ENCODE measurements around the gene RSBN1L. TPM values are rescaled to one million over a fixed set of nuclear protein-coding genes. Genes with fewer than 3 reads are reported as not detected.

Gene RSBN1L
- total RNA-seq, 1 donor: 14.3 TPM

DNA sequence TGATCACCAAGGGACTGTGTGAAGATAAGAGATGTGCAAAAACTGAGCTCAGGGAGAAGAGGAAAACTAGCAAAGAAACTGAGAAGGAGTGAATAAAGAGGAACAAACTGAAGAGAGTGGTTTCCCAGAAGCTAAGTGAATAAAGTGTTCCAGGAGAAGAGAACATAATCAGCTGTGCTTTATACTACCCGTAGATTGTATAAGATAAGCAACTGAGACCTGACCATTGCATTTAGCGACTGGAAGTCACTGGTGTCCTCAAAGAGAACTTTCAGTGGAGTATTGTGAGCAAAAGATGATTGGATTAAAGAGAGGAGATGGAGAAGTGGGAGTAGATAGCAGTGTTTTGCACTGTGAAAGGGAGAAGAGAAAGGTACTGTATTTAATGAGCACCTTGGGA lies 116.9 kb downstream of the RSBN1L start:
- peaks cover 11% of the 10 kb centered on the region for H3K4me1 ChIP-seq (ENCODE audit: insufficient read depth, low read length)
- H3K9me3 ChIP-seq (ENCODE audit: low read depth, low read length): peaks cover 14% of the 10 kb centered on the region
- H3K4me3 ChIP-seq (ENCODE audit: low read length): no peak overlapping the region
- no peaks in the 10 kb centered on the region for H3K27me3 ChIP-seq (ENCODE audit: insufficient read depth, low read length)

DNA sequence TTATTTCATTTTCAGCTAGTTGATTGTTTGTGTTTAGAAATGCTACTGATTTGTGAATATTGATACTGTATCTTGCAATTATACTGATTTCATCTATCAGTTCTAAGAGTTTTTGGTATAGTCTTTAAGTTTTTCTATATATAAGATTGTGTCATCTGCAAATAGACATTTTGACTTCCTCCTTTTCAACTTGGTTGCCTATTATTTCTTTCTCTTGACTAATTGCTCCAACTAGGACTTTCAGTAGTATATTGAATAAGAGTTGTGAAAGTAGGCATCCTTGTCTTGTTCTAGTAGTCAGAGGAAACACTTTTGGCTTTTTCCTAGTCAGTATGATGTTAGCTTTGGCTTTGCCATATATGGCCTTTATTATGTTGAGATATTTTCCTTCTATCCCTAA lies 122.8 kb downstream of the RSBN1L start:
- H3K4me3 ChIP-seq (ENCODE audit: low read length): no peak overlapping the region
- peaks cover 39% of the 10 kb centered on the region for H3K9me3 ChIP-seq (ENCODE audit: low read depth, low read length)
- H3K4me1 ChIP-seq (ENCODE audit: insufficient read depth, low read length): peaks cover 17% of the 10 kb centered on the region
- H3K27me3 ChIP-seq (ENCODE audit: insufficient read depth, low read length): no peaks in the 10 kb centered on the region

DNA sequence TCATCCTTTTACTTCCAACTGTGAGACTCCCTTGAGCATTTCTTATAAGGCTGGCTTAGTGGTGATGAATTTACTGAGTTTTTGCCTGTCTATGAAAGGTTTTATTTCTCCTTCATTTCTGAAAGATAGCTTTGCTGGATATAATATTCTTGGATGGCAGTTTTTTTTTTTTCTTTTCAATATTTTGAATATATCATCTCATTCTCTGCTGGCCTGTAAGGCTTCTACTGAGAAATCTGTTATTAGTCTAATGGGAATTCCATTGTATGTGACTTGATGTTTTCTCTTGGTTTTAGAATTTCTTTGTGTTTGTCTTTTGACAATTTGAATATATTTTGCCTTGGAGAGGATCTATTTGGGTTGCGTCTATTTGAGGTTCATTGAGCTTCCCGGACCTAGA lies 124.7 kb downstream of the RSBN1L start:
- Histone ChIP-seq H3K9me3 (ENCODE audit: low read depth, low read length) (peaks cover 41% of the 10 kb centered on the region), H3K27me3 (ENCODE audit: insufficient read depth, low read length) (no peaks in the 10 kb centered on the region), H3K4me1 (ENCODE audit: insufficient read depth, low read length) (peaks cover 27% of the 10 kb centered on the region), H3K4me3 (ENCODE audit: low read length) (no peak overlapping the region)

DNA sequence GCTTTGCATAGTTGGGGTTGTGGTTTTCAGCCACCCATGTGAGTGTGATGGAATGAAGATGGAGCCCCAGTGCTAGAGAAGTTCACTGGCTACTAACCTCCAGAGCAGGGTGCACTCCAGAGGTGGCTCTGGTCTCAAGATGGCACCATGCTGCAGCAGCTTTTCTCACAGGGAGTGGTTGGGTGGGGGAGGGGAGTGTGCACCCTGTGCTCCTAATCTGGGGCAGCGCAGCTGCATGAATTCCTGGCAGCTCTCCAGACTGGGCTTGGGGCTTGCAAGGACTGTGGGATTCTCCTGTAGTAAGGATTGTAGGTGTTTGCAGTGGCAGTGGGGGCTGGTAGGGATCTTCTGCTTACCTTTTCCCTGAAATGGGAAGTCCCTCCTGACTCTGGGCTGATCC lies 126.0 kb downstream of the RSBN1L start:
- no peak overlapping the region for H3K4me3 ChIP-seq (ENCODE audit: low read length)
- H3K4me1 ChIP-seq (ENCODE audit: insufficient read depth, low read length): peaks cover 28% of the 10 kb centered on the region
- H3K9me3 ChIP-seq (ENCODE audit: low read depth, low read length): peaks cover 41% of the 10 kb centered on the region
- no peaks in the 10 kb centered on the region for H3K27me3 ChIP-seq (ENCODE audit: insufficient read depth, low read length)

GRCh38 chr7:77823787-77824186 lies 127.5 kb downstream of the RSBN1L start:
- H3K4me3 ChIP-seq (ENCODE audit: low read length): no peak overlapping the region
- peaks cover 34% of the 10 kb centered on the region for H3K4me1 ChIP-seq (ENCODE audit: insufficient read depth, low read length)
- no peaks in the 10 kb centered on the region for H3K27me3 ChIP-seq (ENCODE audit: insufficient read depth, low read length)
- peaks cover 34% of the 10 kb centered on the region for H3K9me3 ChIP-seq (ENCODE audit: low read depth, low read length)

DNA sequence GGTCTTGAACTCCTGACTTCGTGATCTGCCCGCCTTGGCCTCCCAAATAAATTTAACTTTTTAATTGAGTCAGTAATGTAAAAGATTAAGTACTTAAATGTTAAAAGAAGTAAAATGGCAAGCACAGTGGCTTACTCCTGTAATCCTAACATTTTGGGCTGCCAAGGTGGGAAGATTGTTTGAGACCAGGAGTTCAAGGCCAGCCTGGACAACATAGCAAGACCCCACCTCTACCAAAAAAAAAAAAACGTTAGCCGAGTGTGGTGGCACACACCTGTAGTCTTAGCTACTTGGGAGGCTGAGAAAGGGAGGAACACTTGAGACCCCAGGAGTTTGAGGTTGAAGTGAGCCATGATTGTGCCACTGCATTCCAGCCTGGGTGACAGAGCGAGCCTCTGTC lies 128.4 kb downstream of the RSBN1L start:
- Histone ChIP-seq H3K4me3 (ENCODE audit: low read length) (no peak overlapping the region), H3K4me1 (ENCODE audit: insufficient read depth, low read length) (peaks cover 37% of the 10 kb centered on the region), H3K9me3 (ENCODE audit: low read depth, low read length) (peaks cover 27% of the 10 kb centered on the region), H3K27me3 (ENCODE audit: insufficient read depth, low read length) (no peaks in the 10 kb centered on the region)

GRCh38 chr7:77825131-77825530 lies 128.9 kb downstream of the RSBN1L start:
- Histone ChIP-seq H3K4me1 (ENCODE audit: insufficient read depth, low read length) (peaks cover 37% of the 10 kb centered on the region), H3K9me3 (ENCODE audit: low read depth, low read length) (peaks cover 23% of the 10 kb centered on the region), H3K27me3 (ENCODE audit: insufficient read depth, low read length) (no peaks in the 10 kb centered on the region), H3K4me3 (ENCODE audit: low read length) (no peak overlapping the region)

DNA sequence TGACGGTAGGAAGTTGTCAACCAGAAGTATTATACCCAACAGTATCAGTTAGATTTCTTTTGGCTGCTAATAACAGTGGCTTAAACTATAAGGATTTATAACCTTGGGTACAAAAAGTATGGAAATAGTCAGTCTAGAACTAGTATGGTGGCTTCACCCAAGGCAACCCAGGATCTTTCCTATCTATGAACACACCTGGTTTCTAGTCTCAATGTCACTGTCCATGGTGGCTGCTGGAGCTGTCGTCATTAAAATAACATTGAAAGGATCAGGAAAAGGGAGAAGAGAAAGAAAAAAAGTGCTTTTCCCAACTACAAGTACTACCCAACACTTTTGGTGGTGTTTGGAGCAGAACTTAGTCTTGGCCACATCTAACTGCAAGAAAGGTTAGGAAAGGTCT lies 130.0 kb downstream of the RSBN1L start:
- H3K4me1 ChIP-seq (ENCODE audit: insufficient read depth, low read length): peaks cover 37% of the 10 kb centered on the region
- peaks cover 11% of the 10 kb centered on the region for H3K9me3 ChIP-seq (ENCODE audit: low read depth, low read length)
- H3K4me3 ChIP-seq (ENCODE audit: low read length): no peak overlapping the region
- no peaks in the 10 kb centered on the region for H3K27me3 ChIP-seq (ENCODE audit: insufficient read depth, low read length)

DNA sequence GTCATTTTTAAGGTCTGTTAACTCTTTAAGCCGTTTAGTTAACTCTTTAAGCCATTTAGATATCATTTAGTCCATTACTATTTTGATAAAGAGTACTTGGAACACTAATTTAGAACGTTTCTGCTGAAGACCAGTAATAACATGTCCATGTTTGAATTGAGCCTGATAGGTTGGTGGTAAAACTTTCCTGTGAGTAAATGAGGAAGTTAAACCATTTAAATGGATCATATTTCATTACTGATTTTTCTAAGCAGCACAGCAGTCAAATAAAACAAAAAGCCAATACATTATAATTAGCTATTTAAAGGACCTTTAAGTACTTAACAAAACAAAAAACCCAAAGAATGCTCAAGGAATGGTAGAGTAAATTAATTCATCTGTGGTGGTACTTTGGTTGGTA lies 131.7 kb downstream of the RSBN1L start:
- Histone ChIP-seq H3K9me3 (ENCODE audit: low read depth, low read length) (peaks cover 9% of the 10 kb centered on the region), H3K4me3 (ENCODE audit: low read length) (no peak overlapping the region), H3K4me1 (ENCODE audit: insufficient read depth, low read length) (peaks cover 31% of the 10 kb centered on the region), H3K27me3 (ENCODE audit: insufficient read depth, low read length) (no peaks in the 10 kb centered on the region)

- H3K4me3 ChIP-seq (ENCODE audit: low read length): no peak overlapping the region
- peaks cover 9% of the 10 kb centered on the region for H3K9me3 ChIP-seq (ENCODE audit: low read depth, low read length)
- peaks cover 28% of the 10 kb centered on the region for H3K4me1 ChIP-seq (ENCODE audit: insufficient read depth, low read length)
- H3K27me3 ChIP-seq (ENCODE audit: insufficient read depth, low read length): no peaks in the 10 kb centered on the region
These were observed 134.5 kb downstream of the RSBN1L start for GRCh38 chr7:77830649-77831355.

DNA sequence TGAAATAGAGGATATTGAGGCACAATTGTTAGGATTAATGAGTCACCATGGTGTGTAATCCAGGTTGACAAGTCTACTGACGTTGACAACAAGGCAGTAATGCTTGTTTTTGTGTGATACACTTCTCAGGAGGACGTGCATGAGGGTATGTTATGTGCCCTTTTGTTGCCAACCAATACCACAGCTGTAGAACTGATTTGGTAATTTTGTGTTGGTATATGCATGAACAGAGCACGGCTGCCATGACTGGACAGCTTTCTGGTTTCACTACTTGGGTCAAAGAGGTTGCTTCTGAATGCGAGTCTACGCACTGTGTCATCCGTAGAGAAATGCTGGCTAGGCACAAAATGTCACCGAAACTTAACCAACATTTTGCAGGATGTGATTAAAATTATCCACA lies 135.2 kb downstream of the RSBN1L start:
- Histone ChIP-seq H3K4me1 (ENCODE audit: insufficient read depth, low read length) (peaks cover 28% of the 10 kb centered on the region), H3K9me3 (ENCODE audit: low read depth, low read length) (peaks cover 3% of the 10 kb centered on the region), H3K4me3 (ENCODE audit: low read length) (no peak overlapping the region), H3K27me3 (ENCODE audit: insufficient read depth, low read length) (no peaks in the 10 kb centered on the region)

- Histone ChIP-seq H3K27me3 (ENCODE audit: insufficient read depth, low read length) (no peaks in the 10 kb centered on the region), H3K9me3 (ENCODE audit: low read depth, low read length) (no peaks in the 10 kb centered on the region), H3K4me1 (ENCODE audit: insufficient read depth, low read length) (peaks cover 28% of the 10 kb centered on the region), H3K4me3 (ENCODE audit: low read length) (no peak overlapping the region)
These were observed 135.7 kb downstream of the RSBN1L start for GRCh38 chr7:77831953-77832352.

Other genes with a start within 250 kb of the RSBN1L start
- 87.5 TPM for gene PTPN12, start 159.2 kb upstream of the RSBN1L start, total RNA-seq
- 7.7 TPM for gene TMEM60, start 102.0 kb downstream of the RSBN1L start, total RNA-seq
- 34.8 TPM for gene PHTF2, start 102.3 kb downstream of the RSBN1L start, total RNA-seq